GM19397 (cell line): ENCODE data around the gene HAO1.

Experiments
- ATAC-seq: cut with Tn5 transposase; IDR thresholded peaks from one replicate; pipeline ENCODE4 v1.9.1; 2021; ENCODE audit warnings: mild to moderate bottlenecking, moderate library complexity; ENCODE audit not compliant: unreplicated experiment

HAO1 gene

GRCh38 chr20:7930343-7930742 is 9.9 kb downstream of the HAO1 start:
- ATAC-seq, result no peak

- no peak for ATAC-seq
Observed at GRCh38 chr20:7926767-7927166, 13.5 kb downstream of the HAO1 start.

- ATAC-seq, result no peak
Observed at GRCh38 chr20:7926323-7926722, 13.9 kb downstream of the HAO1 start.

- no peak for ATAC-seq
Observed at GRCh38 chr20:7924692-7925091, 15.6 kb downstream of the HAO1 start.

GRCh38 chr20:7916648-7917047 is 23.6 kb downstream of the HAO1 start:
- ATAC-seq, result no peak

- ATAC-seq, result no peak
Observed at GRCh38 chr20:7912551-7912950, 27.7 kb downstream of the HAO1 start.

GRCh38 chr20:7911586-7912330 is 28.5 kb downstream of the HAO1 start:
- no peak for ATAC-seq

GRCh38 chr20:7908905-7909304 is 31.4 kb downstream of the HAO1 start:
- no peak for ATAC-seq

GRCh38 chr20:7903429-7903828 is 36.8 kb downstream of the HAO1 start:
- no peak for ATAC-seq

- no peak for ATAC-seq
Observed at GRCh38 chr20:7902879-7903278, 37.4 kb downstream of the HAO1 start.

- no peak for ATAC-seq
Observed at GRCh38 chr20:7897781-7898364, 42.4 kb downstream of the HAO1 start.

- ATAC-seq, result no peak
Observed at GRCh38 chr20:7893014-7893730, 47.1 kb downstream of the HAO1 start.

GRCh38 chr20:7891705-7892104 is 48.6 kb downstream of the HAO1 start:
- no peak for ATAC-seq

GRCh38 chr20:7889736-7890135 is 50.5 kb downstream of the HAO1 start:
- no peak for ATAC-seq

GRCh38 chr20:7883741-7884140 is 56.5 kb downstream of the HAO1 start:
- no peak for ATAC-seq

GRCh38 chr20:7883309-7883708 is 56.9 kb downstream of the HAO1 start:
- no peak for ATAC-seq

- ATAC-seq, result no peak
Observed at GRCh38 chr20:7882076-7882475, 58.2 kb downstream of the HAO1 start.

- no peak for ATAC-seq
Observed at GRCh38 chr20:7881551-7881950, 58.7 kb downstream of the HAO1 start.

- no peak for ATAC-seq
Observed at GRCh38 chr20:7879883-7880282, 60.4 kb downstream of the HAO1 start.

GRCh38 chr20:7868108-7868507 is 72.2 kb downstream of the HAO1 start:
- no peak for ATAC-seq

GRCh38 chr20:7866285-7866684 is 74.0 kb downstream of the HAO1 start:
- no peak for ATAC-seq

- ATAC-seq, result no peak
Observed at GRCh38 chr20:7859356-7859802, 80.9 kb downstream of the HAO1 start.
